CD14-positive monocyte (primary cell): Measurements from ENCODE around the gene TDRD9. TPM values are rescaled to one million over a fixed set of nuclear protein-coding genes. Genes with fewer than 3 reads are reported as not detected.

Experiments
- DNase-seq, 3 donors: peaks; one replicate each; pipeline ENCODE4 v3.0.0-alpha.2; 2011 to 2022
- H2AFZ ChIP-seq: 2 replicates; pipeline ENCODE4 v1.6.0; 2012; ENCODE audit warnings: mild to moderate bottlenecking, low read depth, low read length, inconsistent platforms; ENCODE audit not compliant: insufficient read depth, poor library complexity, severe bottlenecking
- H3K27ac ChIP-seq, 2 donors: 1 replicate in 1 of 2; 2 replicates in 1 of 2; pipeline ENCODE4 v1.5.1; 2012 to 2013; ENCODE audit warnings: low read length in 2 of 2, control low read depth in 1 of 2, inconsistent platforms in 1 of 2, low read depth in 1 of 2, mild to moderate bottlenecking in 1 of 2
- H3K27me3 ChIP-seq, 2 donors: one replicate each; pipeline versions ENCODE4 v1.6.0 to v1.6.1; 2011 to 2013; ENCODE audit warnings: low read length in 2 of 2; ENCODE audit not compliant: control insufficient read depth in 2 of 2, insufficient read depth in 2 of 2
- H3K36me3 ChIP-seq, 2 donors: replicated peaks in 1 of 2; 1 replicate in 1 of 2; 2 replicates in 1 of 2; pipeline versions ENCODE4 v1.5.1 to v1.6.1; 2012 to 2013; ENCODE audit warnings: low read length in 2 of 2, control low read depth in 1 of 2, inconsistent platforms in 1 of 2, mild to moderate bottlenecking in 1 of 2; ENCODE audit not compliant: insufficient read depth in 2 of 2, control insufficient read depth in 1 of 2
- H3K4me1 ChIP-seq, 2 donors: 1 replicate in 1 of 2; 2 replicates in 1 of 2; pipeline versions ENCODE4 v1.5.1 to v1.6.1; 2012 to 2013; ENCODE audit warnings: low read length in 2 of 2, control low read depth in 1 of 2, inconsistent platforms in 1 of 2, mild to moderate bottlenecking in 1 of 2, moderate library complexity in 1 of 2; ENCODE audit not compliant: insufficient read depth in 2 of 2, control insufficient read depth in 1 of 2
- H3K4me2 ChIP-seq: replicated peaks from 2 replicates; pipeline ENCODE3; 2012; ENCODE audit warnings: low read length, moderate library complexity, mild to moderate bottlenecking; ENCODE audit not compliant: poor library complexity, severe bottlenecking; ENCODE audit errors: extremely low read depth
- H3K4me3 ChIP-seq, 3 experiments: fragments of 200-600 bp in 1 of 3; sonication (generic) in 1 of 3; replicated peaks in 1 of 3; 1 replicate in 2 of 3; 2 replicates in 1 of 3; pipeline ENCODE4 v1.5.1; 2011 to 2013; ENCODE audit warnings: low read length in 3 of 3, mild to moderate bottlenecking in 3 of 3, control low read depth in 2 of 3, low read depth in 2 of 3, inconsistent platforms in 1 of 3, moderate library complexity in 1 of 3
- H3K79me2 ChIP-seq: 2 replicates; pipeline ENCODE4 v1.6.0; 2012; ENCODE audit warnings: mild to moderate bottlenecking, control low read depth, inconsistent platforms, low read length, moderate library complexity; ENCODE audit not compliant: insufficient read depth
- H3K9ac ChIP-seq: 2 replicates; pipeline ENCODE4 v1.6.0; 2017; ENCODE audit warnings: low read length, mild to moderate bottlenecking; ENCODE audit not compliant: insufficient read depth, poor library complexity, severe bottlenecking
- H3K9me3 ChIP-seq, 2 donors: replicated peaks in 1 of 2; 1 replicate in 1 of 2; 2 replicates in 1 of 2; pipeline versions ENCODE4 v1.5.1 to v1.6.1; 2012 to 2013; ENCODE audit warnings: low read length in 2 of 2, control low read depth in 1 of 2; ENCODE audit not compliant: control insufficient read depth in 1 of 2, insufficient read depth in 1 of 2
- H4K20me1 ChIP-seq: 2 replicates; pipeline ENCODE4 v1.6.0; 2012; ENCODE audit warnings: mild to moderate bottlenecking, low read length, control low read depth, moderate library complexity; ENCODE audit not compliant: insufficient read depth
- H3K27ac Mint-ChIP-seq, 7 donors: one replicate each; pipeline ENCODE4 v1.8.0; 2020; ENCODE audit warnings: mild to moderate bottlenecking in 7 of 7, mixed read lengths in 7 of 7, moderate library complexity in 6 of 7, inconsistent platforms in 2 of 7
- H3K27me3 Mint-ChIP-seq, 3 donors: one replicate each; pipeline ENCODE4 v1.8.0; 2021 to 2022; ENCODE audit warnings: low read depth in 3 of 3, mild to moderate bottlenecking in 3 of 3, mixed read lengths in 3 of 3, moderate library complexity in 3 of 3, inconsistent platforms in 1 of 3
- H3K36me3 Mint-ChIP-seq, 2 donors: one replicate each; pipeline ENCODE4 v1.8.0; 2020; ENCODE audit warnings: mixed read lengths in 2 of 2, inconsistent platforms in 1 of 2, mild to moderate bottlenecking in 1 of 2
- H3K4me1 Mint-ChIP-seq: one replicate; pipeline ENCODE4 v1.8.0; 2020; ENCODE audit warnings: mild to moderate bottlenecking, mixed read lengths
- H3K4me3 Mint-ChIP-seq, 2 donors: one replicate each; pipeline ENCODE4 v1.8.0; 2020; ENCODE audit warnings: mild to moderate bottlenecking in 2 of 2, mixed read lengths in 2 of 2, moderate library complexity in 1 of 2
- H3K9me3 Mint-ChIP-seq, 7 donors: one replicate each; pipeline ENCODE4 v1.8.0; 2020 to 2022; ENCODE audit warnings: mixed read lengths in 7 of 7, mild to moderate bottlenecking in 6 of 7, moderate library complexity in 6 of 7, inconsistent platforms in 2 of 7
- CTCF ChIP-seq: fragments of 200-600 bp; IDR thresholded peaks from one replicate; pipeline ENCODE4 v1.8.0; 2022; ENCODE audit warnings: antibody characterized with exemption, mild to moderate bottlenecking
- WGBS: methylation state at CpG from one replicate; pipeline ENCODE4 v1.1.5; 2013; ENCODE audit warnings: missing lambda C conversion rate; ENCODE audit not compliant: insufficient coverage; 5-methylcytosine and 5-hydroxymethylcytosine counted together
- intact Hi-C, 2 donors: fragments of 100-400 bp; cut with micrococcal nuclease; formaldehyde crosslinking; loops; one replicate each; pipeline versions ENCODE4 v1.15.0 to v1.15.1; 2023
- polyA plus RNA-seq, 3 donors: library from polyadenylated mRNA; depleted of rRNA in 1 of 3; unstranded in 2 of 3; stranded (reverse) in 1 of 3; fragments of 300-500 nt in 2 of 3; fragments of >200 nt in 1 of 3; fragmentation: Illumina TruSeq in 2 of 3; gene quantifications; 1 replicate in 2 of 3; 2 replicates in 1 of 3; pipeline ENCODE4 v1.2.3, GENCODE V29; 2012 to 2021

The TDRD9 gene
- polyA plus RNA-seq, 3 donors: 7.6 to 12.1 (median 11.8) TPM

GRCh38 chr14:104081951-104082464 lies 153.8 kb downstream of the TDRD9 start:
- WGBS: 91% methylated on average over 14 of the region's 15 CpGs
- intact Hi-C loops: no loop called here
- H3K27ac ChIP-seq: no peak overlapping the region
- no peak overlapping the region for H3K4me3 ChIP-seq
- peak in 1 of 3 donors; percentile 1 for DNase-seq
- H3K4me3 Mint-ChIP-seq: no peak overlapping the region
- H3K36me3 ChIP-seq: no peaks in the 10 kb centered on the region
- H3K4me1 Mint-ChIP-seq: peaks cover 2% of the 10 kb centered on the region
- H3K27ac Mint-ChIP-seq: no peak overlapping the region
- no peak for TF ChIP-seq CTCF
- H3K27me3 Mint-ChIP-seq: peaks cover 15 to 40% (median 31%) of the 10 kb centered on the region in 3 donors
- H3K27me3 ChIP-seq: peaks cover 0 to 20% of the 10 kb centered on the region in 2 donors
- H2AFZ ChIP-seq: no peak overlapping the region
- no peaks in the 10 kb centered on the region for H3K79me2 ChIP-seq
- no peaks in the 10 kb centered on the region for H3K36me3 Mint-ChIP-seq
- no peak overlapping the region for H3K9ac ChIP-seq
- peaks cover 0 to 5% (median 0%) of the 10 kb centered on the region in 7 donors for H3K9me3 Mint-ChIP-seq
- no peaks in the 10 kb centered on the region for H4K20me1 ChIP-seq
- no peaks in the 10 kb centered on the region for H3K9me3 ChIP-seq
- H3K4me2 ChIP-seq: no peak overlapping the region
- H3K4me1 ChIP-seq: peaks cover 0 to 2% of the 10 kb centered on the region in 2 donors

GRCh38 chr14:104082807-104083206 lies 154.6 kb downstream of the TDRD9 start:
- Histone ChIP-seq H3K4me3 (no peak overlapping the region), H4K20me1 (no peaks in the 10 kb centered on the region), H3K9ac (no peak overlapping the region), H3K36me3 (no peaks in the 10 kb centered on the region), H3K4me1 (peaks cover 0 to 2% of the 10 kb centered on the region in 2 donors), H2AFZ (no peak overlapping the region), H3K4me2 (no peak overlapping the region), H3K9me3 (no peaks in the 10 kb centered on the region), H3K27ac (no peak overlapping the region), H3K79me2 (no peaks in the 10 kb centered on the region), H3K27me3 (peaks cover 0 to 20% of the 10 kb centered on the region in 2 donors)
- H3K9me3 Mint-ChIP-seq: peaks cover 0 to 5% (median 0%) of the 10 kb centered on the region in 7 donors
- H3K36me3 Mint-ChIP-seq: no peaks in the 10 kb centered on the region
- H3K27ac Mint-ChIP-seq: no peak overlapping the region
- H3K27me3 Mint-ChIP-seq: peaks cover 17 to 43% (median 29%) of the 10 kb centered on the region in 3 donors
- no peak for DNase-seq
- intact Hi-C loops: no loop called here
- WGBS: 87% methylated on average over 10 of the region's 12 CpGs
- no peak overlapping the region for H3K4me3 Mint-ChIP-seq
- peaks cover 2% of the 10 kb centered on the region for H3K4me1 Mint-ChIP-seq
- no peak for TF ChIP-seq CTCF
